CD4-positive, alpha-beta T cell treated with Interleukin-15 for 4 hours (primary cell): ENCODE results near the gene CYTH1.
A peak's percentile ranks its signal among the peaks of the same experiment; 100 is the strongest.

ENCODE experiments used
- DNase-seq: peaks from one replicate; pipeline ENCODE4 v3.0.0-alpha.2; 2020; ENCODE audit warnings: low spot score

The CYTH1 gene, protein sequence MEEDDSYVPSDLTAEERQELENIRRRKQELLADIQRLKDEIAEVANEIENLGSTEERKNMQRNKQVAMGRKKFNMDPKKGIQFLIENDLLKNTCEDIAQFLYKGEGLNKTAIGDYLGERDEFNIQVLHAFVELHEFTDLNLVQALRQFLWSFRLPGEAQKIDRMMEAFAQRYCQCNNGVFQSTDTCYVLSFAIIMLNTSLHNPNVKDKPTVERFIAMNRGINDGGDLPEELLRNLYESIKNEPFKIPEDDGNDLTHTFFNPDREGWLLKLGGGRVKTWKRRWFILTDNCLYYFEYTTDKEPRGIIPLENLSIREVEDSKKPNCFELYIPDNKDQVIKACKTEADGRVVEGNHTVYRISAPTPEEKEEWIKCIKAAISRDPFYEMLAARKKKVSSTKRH

DNA sequence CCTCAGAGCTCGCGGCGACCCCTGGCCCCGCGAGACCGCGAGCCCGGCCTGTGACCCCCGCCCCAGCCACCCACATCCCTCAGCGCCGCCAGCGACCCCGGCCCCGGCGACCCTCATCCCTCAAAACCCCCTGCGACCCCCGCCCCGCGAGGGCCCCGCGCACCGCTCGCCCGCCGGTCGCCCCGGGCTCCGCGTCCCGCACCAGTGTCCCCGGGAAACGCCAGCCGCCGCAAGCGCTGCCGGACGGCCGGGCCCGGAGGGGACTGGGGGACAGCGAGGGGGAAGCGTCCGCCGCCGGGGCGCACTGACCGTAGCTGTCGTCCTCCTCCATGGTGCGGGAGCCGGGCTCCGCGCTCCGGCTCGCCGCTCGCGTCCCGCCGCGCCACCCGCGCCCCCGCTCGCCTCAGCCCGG lies at the start of gene CYTH1:
CYTH1 (minus strand) TSS at position 381 of the 412 bp plus-strand sequence; CDS start at position 331, 50 bp downstream.
- DNase-seq = no peak

DNA sequence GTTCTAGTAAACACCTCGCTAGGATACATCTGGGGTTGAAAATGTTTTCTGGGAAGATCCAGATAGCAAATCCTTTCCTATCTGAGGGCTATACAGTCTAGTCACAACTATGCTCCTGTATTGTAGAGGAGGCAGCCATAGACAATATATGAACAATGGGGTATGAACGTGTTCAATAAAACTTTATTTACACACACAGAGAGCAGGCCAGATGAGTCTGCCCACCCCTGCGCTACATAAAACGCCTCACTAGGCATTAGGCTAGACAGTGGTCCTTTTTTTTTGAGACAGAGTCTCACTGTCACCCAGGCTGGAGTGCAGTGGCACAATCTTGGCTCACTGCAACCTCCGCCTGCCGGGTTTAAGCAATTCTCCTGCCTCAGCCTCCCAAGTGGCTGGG lies 47.4 kb upstream of the CYTH1 start:
- no peak for DNase-seq

DNA sequence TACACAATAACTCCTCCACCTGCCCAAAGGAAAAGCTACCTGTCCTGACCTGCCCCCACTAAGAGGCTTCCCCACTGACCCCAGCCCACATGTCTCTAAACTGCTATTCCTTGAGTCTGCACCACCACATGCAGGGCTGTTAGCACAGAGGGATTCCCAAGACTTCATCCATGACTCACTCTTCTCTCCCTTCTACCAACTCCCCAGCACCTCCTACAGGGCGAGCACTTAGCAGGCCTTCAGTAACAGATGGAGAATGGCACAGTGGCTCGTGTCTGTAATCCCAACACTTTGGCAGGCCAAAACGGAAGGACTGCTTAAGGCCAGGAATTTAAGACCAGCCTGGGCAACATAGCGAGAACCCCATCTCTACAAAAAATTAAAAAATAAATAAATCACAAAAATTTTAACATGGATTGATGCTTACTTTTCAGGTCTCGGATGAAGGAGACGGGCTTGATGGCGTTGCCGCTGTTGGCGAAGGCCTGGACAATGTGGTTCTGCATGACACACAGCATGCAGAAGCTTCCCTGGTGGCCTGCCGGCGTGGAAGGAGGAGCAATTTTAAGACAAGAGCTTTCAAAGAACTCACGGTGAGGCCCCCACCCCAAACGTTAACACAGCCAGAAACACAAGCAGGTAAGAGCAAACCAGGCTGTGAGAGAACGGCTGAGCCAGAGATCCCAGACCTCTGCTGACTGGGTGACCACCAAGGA lies 46.6 kb upstream of the CYTH1 start:
- DNase-seq = no peak

DNA sequence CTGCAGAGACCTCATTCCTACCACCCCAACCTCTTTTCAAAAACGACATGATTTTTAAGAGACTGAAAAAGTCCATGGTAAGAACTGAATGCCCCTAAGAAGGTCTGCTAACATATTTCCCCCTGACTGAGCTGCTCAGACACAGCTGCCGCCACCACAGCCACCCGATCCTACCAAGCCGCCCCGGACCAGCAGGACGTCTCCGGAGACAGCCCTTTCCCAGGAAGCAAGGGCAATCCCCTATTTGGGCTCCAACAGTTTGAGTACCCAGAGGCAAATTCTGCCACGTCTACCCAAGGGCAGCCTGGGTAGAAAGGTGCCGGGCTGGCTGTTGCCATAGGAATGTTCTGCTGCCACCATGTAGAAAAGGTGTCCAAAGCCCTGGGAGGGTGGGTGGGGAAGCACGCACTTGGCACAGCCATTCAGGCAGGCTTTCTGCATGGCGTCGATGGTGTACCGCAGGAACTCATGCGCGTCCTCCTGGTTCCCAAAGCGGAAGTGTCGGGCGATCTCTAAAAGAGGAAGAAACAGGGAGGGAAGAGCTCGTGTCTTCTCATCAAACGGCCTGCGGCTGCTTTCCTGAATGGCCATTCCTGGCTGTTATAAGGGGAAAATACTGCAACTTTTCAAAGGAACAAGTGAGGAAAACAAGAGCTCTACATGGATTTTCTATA lies 44.9 kb upstream of the CYTH1 start:
- DNase-seq = no peak

DNA sequence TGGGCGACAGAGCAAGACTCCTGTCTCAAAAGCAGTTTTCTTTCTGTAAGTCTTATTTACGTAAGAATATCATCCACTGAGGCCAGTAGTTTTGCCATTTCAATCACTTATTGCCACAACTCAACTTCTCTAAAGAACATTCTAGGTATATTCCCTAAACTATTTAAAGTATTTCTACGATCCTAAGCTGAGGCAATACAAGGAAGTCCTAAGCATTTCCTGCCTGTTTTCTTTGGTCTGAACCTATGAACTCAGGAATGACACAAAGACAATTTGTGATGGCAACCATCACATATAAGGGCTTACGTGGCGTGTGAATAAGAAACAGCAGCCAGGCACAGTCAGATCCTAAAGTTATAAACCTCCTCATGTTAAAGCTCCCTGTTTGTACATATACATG lies 44.3 kb upstream of the CYTH1 start:
- DNase-seq = no peak

DNA sequence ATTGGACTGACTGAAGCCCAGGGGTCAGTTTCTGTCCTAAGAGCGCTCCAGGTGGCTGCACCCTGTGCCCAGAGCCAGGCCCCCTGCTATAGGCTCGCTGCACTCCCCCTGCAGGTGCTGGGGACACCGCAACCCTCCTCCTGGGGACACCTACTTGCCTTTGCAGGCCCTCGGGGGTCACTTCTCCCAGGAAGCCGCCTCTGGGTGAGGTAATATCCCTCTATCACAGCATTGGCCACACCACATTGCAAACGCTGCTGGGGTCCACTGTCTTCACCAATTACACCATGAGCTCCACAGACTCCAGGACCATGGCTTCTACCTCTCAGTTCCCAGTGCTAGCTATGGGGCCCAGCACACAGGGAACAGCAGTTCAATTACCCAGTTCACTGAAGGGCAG lies 43.6 kb upstream of the CYTH1 start:
- no peak for DNase-seq

DNA sequence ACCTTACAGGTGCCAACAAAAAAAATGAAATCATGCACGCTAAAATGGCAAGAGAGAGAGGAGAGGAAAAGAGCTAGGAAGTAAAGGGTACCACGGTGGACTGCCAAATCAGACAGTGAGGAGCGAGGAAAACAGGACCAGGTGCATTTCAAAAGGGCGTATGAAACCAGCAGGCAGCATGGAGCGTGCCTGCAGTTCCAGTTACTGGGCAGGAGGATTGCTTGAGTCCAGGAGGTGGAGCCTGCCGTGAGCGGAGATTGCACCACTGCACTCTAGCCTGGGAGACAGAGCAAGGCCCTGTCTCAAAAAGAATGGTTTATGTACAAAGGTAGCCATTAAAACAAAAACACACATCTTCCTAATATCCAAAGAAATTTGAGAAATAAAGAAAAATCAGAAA lies 42.2 kb upstream of the CYTH1 start:
- DNase-seq = no peak

DNA sequence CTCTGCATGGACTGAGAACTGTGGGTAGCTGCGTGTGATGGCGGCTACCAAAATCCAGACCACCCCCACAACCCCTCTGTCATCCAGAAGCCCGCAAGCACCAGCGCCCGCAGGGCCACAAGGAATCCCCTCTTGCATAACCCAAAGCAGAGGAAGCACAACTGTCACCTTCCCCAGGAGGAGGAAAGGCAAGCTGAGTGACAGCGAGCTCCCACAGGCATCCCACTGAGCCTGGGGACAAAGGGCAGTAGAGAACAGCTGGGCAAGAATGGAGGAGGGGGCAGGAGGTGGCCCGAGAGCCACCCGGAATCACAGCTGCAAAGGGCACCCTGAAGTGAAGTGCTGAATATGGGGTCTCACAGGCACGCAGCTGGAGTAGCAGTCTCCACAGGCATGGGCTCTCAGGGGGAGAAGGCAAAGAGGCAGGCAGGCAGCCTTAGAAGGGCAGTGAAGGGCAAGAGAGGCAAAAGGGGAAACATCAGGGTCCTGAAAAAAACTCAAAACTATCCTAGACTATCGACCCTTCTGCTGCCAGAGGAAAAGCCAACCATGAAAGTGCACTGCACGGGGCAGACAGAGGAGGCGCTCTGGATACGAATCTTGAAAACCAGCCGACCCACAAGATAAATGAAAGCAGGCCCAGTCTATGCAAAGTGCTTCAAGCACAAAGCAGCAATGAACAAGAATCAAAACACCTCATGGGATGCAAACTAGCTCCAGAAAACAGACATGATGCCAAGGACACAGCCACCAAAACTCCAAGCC lies 41.4 kb upstream of the CYTH1 start:
- DNase-seq = no peak

DNA sequence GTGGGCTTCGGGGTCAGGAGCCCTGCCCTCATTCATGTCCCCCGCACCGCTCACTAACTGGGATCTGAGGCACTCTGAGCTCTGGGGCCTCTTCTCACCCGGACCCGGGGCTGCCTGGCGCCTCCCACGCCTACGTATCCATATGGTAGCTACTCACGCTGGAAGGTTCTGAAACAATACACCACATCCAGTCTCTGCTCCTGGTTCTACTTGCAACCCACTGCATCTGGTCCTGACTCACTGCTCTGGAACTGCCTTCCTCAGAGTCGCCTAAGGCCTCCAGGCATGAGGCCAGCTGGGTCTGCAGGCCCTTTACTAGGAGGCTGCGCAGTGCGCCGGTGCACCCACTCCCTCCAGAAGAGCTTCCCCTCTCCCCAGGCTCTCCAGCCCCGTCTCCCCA lies 40.5 kb upstream of the CYTH1 start:
- DNase-seq = no peak

DNA sequence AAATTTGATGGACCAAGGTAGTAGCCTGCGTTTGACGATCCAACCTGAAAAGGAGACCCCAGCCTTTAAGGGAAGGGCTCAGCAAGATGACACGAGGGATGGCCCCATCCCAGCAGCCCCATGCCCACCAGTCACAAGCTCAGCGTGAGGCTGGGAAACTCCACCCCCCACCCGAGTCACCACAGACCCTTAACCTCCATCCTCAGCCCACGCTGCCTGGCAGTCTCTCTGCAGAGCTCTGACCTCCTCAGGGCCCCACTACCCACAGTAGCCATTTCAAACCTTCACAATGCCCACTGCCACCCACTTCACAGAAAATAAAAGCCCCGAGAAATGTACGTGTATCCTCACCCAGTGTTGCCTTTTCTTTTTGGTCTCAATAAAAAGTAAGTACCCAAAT lies 39.9 kb upstream of the CYTH1 start:
- DNase-seq = no peak

DNA sequence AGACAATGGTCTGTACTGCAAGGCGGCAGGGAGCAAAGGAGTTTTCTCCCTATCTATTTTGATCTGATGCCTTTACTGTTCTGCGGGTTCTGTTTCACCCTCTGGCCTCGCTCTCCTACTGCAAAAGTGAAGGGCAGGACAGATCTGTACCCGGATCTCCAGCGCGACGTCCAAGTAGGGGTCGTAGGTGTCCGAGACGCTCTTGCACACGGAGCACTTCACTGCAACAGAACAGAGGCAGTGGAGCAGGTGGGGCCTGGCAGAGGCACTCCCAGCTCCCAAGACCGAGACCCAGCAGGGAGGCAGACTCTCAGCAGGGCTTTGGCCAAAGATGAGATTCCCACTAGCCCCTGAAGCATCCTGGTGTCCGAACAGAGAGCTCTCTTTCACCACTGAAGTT lies 38.8 kb upstream of the CYTH1 start:
- no peak for DNase-seq

DNA sequence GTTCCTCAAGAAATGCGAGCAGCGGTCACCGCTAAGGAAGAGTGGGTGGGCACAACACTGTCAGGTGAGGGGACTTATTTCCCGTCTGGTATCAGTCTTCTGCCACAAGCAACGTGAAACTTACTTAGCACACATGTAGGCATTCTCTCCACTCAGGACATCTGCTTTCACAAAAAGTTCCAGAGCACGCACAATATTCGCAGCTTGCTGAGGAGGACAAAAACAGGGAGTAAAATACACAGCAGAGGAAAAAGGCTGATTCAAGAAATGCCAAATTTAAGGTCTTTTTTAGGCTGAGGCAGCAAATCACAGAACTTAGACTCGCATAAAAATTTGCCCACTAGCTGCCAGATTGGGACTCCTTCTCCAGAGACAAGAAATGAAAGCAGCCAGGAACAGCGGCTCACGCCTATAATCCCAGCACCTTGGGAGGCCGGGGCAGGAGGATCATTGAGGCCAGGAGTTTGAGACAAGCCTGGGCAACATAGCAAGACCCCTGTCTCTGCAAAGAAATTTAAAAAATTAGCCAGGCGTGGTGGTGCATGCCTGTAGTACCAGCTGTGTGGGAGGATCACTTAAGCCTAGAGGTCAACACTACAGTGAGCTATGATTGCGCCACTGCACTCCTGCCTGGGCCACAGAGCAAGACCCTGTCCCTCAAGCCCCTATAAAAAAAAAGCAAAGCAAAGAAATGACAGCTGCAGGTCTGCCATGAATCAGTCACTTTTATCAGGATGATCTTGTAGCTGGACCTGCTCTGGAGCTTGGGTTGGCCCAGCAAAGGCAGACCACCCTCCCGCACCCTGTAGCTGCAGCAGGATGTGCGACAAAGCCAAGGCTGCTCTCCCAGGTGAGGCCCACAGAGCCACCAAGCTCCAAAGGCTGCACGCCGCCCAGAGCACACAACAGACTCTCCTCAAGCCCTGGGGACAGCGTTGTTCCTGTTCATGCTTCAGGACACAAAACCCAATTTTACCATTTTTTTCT lies 38.0 kb upstream of the CYTH1 start:
- DNase-seq = no peak

DNA sequence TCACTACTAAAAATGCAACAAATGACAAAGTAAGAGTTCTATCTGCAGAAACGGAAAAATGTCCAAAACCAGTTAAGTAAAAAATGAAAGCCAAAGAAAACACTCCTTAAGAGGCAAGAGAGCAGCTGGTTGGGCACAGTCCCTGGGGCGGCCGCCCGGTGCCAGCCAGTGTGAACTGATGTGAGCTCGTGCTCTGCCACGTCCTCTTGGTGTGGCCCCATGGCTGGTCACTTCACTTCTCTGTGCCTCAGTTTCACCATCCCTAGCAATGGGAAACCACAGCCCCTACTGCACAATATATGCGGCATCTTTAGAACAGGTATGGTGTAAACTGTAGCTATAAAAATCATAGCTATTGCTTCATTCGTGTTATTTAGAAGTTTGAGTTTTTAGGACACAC lies 37.3 kb upstream of the CYTH1 start:
- DNase-seq = no peak

DNA sequence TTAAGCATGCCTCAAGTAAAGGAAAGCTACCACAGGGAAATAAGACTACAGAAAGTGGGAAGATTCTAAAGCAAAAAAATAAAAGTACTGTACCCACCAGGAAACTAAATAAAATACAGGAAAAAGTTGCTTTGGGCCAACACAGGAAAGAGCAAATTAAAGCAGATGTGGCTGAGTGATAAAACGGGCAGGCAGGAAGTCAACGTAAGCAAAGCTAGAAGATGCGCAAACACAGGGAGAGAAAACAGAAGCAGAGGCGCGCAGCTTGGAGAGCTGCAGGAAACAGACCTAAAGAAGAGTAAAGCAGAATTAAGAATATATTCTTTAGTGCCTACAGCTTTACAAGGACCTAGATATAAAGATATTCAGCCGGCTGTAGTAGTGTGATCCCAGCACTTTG lies 36.9 kb upstream of the CYTH1 start:
- DNase-seq = peak; percentile 45

DNA sequence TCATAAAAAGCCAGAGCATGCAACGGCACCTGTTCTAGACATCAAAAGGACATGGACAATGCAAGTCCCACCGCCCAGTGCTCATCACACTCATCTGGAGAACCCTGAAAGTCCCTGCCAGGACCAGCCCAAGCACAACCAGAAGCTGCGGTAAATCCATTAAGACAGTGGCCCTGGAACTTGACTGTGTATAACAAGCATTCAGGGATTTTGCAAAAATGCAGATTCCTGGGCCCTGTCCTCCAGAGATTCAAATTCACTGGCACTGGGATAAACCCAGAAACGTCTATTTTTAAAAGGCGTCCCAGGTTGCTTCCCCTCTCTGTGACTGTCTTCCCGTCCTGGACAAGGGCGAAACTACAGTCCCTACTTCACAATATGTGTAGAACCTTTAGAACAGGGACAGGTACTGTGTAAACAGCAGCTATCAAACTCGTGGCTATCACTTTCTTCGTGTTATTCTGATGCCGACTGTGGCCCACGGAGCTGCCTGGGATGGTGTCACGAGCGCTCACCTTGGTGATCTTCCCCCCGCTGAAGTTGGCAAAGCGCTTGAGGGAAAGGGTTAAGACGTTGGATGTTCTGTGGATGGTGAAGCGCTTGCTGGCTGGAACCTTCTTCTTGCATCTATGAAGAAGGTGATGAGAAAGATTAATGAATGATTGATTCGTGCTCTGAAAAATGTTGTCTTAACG lies 36.2 kb upstream of the CYTH1 start:
- DNase-seq = no peak

DNA sequence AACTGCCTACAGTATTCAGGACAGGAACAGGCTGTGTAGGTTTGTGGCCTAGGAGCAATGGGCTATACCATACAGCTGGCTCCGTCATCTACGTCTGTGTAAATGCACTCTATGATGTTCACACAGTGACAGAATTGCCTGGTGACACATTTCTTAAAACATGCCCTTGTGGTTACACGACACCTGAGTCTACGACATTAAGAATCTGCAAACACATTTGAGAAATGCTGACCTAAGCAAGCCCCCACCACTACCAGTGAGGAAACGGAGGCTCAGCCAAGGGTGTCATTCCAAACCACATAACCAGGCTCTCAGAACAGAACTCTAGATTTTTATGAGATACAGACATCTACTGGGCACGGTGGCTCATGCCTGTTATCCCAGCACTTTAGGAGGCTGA lies 35.0 kb upstream of the CYTH1 start:
- peak; percentile 88 for DNase-seq

DNA sequence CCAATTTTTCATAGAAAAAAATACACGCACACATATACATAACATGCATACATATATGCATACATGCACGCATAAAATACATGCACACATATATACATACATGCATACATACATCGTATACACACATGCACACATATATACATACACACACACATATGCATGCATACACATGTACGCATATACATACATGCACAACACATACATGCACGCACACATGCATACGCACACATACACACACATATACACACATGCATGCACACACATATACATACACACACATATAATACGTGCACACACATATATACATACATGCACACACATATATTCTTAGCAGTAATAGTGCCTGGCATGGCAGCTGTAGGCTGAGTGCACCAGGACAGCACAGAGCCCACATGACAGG lies 33.6 kb upstream of the CYTH1 start:
- DNase-seq = no peak

DNA sequence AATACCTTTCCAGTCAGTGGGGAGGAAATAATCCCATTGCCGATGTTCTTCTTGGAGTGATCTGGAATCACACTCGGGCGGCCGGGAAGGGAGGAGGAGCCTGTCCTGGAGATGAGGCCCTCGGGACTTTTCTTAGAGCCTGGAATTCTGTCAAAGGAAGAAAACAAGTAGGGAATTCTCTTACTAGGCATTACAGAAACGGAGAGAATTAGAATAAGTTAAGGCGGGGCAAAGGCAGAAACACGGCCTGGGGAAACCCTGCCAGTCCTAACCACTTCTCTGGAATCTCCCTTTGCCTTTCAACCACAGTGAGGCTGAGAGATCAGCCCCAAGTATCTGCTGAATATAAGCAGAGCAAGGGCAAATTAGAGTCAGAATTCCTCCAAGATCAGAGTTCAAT lies 30.8 kb upstream of the CYTH1 start:
- no peak for DNase-seq

DNA sequence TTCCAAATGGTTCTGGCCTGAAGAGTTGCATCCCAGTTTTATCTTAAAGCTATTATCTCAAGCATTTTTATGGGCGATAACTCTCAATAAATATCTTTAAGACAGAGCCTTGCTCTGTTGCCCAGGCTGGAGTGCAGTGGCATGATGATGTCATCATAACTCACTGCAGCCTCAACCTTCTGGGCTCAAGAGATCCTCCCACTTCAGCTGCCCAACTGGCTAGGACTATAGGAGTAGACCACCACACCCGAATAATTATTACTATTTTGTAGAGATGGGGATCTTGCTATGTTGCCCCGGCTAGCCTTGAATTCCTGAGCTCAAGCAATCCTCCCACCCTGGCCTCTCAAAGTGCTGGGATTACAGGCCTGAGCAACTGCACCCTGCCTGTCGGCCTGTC lies 26.1 kb upstream of the CYTH1 start:
- no peak for DNase-seq

DNA sequence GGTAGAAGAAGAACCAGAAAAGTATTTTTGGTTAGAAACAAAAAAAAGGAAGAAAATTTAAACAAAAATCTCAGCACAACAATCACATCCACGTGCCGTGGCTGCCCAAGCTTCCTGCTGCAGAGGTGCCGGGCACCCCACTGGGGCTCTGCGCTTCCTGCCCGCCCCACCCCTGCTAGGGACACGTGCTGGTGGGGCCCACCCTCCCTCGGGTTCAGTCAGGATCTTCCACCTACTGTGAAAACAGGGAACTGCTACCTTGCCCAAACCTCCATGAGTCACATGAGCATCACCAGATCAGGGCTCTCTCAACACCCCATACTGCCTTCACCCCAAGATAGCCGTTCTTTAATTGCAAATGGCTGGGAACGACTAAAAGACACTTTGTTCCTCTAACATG lies 24.4 kb upstream of the CYTH1 start:
- peak; percentile 59 for DNase-seq

DNA sequence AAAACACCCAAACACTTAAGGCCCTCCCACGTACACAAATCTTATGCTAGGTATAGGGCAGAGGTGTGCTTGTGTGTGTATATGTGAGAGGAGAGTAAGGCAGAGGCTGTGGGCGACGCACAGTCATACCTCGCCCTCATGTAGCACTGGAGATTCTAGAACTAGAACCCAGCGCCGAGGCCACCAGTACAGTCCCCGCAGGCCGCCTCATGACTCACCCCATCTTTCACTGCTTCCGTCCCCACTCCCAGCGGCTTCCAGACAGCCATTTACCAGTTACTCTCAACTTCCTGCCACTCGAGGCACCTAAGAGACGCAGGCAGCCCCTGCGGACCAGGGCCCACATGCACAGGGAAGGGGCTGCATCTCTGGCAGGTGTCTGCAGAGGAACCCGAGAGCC lies 23.2 kb upstream of the CYTH1 start:
- DNase-seq = peak; percentile 83
